Heart left ventricle (tissue), 16 donors: ENCODE data around the gene CNOT4. TPM values are rescaled to one million over a fixed set of nuclear protein-coding genes. Genes with fewer than 3 reads are reported as not detected.
"Not testable (repeated sequence)": the region's sequence is repeated elsewhere in the genome, so short reads cannot be mapped to it uniquely, and the experiment has no call there.

Source experiments
- ATAC-seq, 4 donors: fragments of 200-7000 bp; cut with Tn5 transposase; one replicate each; pipeline ENCODE4 v1.9.1; 2020 to 2022; ENCODE audit warnings: moderate library complexity in 4 of 4, mild to moderate bottlenecking in 3 of 4, moderate number of reproducible peaks in 1 of 4
- DNase-seq, 5 donors: peaks; one replicate each; pipeline ENCODE4 v3.0.0-alpha.2; 2020
- H3K27ac ChIP-seq, 12 donors: fragments of 200-600 bp; sonication (generic) in 4 of 12; one replicate each; pipeline versions ENCODE4 v1.5.0 to v1.8.0; 2016 to 2022; ENCODE audit warnings: mild to moderate bottlenecking in 2 of 12
- H3K27me3 ChIP-seq, 9 donors: fragments of 200-600 bp; sonication (generic) in 2 of 9; one replicate each; pipeline versions ENCODE4 v1.5.1 to v1.8.0; 2016 to 2022; ENCODE audit warnings: mild to moderate bottlenecking in 3 of 9
- H3K36me3 ChIP-seq, 9 donors: fragments of 200-600 bp; sonication (generic) in 2 of 9; one replicate each; pipeline versions ENCODE4 v1.5.0 to v1.8.0; 2018 to 2022; ENCODE audit warnings: mild to moderate bottlenecking in 2 of 9
- H3K4me1 ChIP-seq, 12 donors: fragments of 200-600 bp; sonication (generic) in 4 of 12; one replicate each; pipeline versions ENCODE4 v1.5.0 to v1.8.0; 2016 to 2022; ENCODE audit warnings: mild to moderate bottlenecking in 3 of 12
- H3K4me3 ChIP-seq, 12 donors: fragments of 200-600 bp; sonication (generic) in 4 of 12; one replicate each; pipeline versions ENCODE4 v1.5.0 to v1.8.0; 2017 to 2022; ENCODE audit warnings: mild to moderate bottlenecking in 9 of 12, moderate library complexity in 4 of 12
- H3K9me3 ChIP-seq, 12 donors: fragments of 200-600 bp; sonication (generic) in 4 of 12; one replicate each; pipeline versions ENCODE4 v1.5.0 to v1.8.0; 2016 to 2022; ENCODE audit warnings: mild to moderate bottlenecking in 1 of 12
- POLR2A ChIP-seq, 2 donors: fragments of 450-650 bp; IDR thresholded peaks; one replicate each; pipeline ENCODE4 v1.6.1; 2017; ENCODE audit warnings: antibody characterized with exemption in 2 of 2, mild to moderate bottlenecking in 2 of 2, moderate library complexity in 2 of 2
- WGBS, 4 donors: extraction: QIAGEN DNeasy Blood & Tissue Kit in 2 of 4; methylation state at CpG; one replicate each; pipeline versions ENCODE4 v1.1.5 to v1.1.7; 2013 to 2018; 5-methylcytosine and 5-hydroxymethylcytosine counted together
- intact Hi-C, 10 donors: fragments of 100-400 bp; cut with DNase I; formaldehyde crosslinking; loops; one replicate each; pipeline versions ENCODE4 v1.11.1 to v1.14.2; 2022
- polyA plus RNA-seq, 2 donors: library from polyadenylated mRNA; stranded (reverse); fragments of 200-250 nt; gene quantifications; one replicate each; pipeline ENCODE4 v1.2.3, GENCODE V29; 2013
- total RNA-seq, 9 donors: library from RNA; depleted of rRNA in 2 of 9; stranded (reverse); fragments of >200 nt in 2 of 9; fragmentation: NEBNext Ultra II Directional in 3 of 9; extraction: Animal tissue kit (Norgen Biotek cat#: 25700) in 3 of 9; gene quantifications; one replicate each; pipeline versions ENCODE4 v1.1.0 to v1.2.4, GENCODE V29; 2016 to 2023
- TF ChIP-seq, protein P1 (sequence below), 12 donors: fragments of 200-600 bp; sonication (generic) in 4 of 12; IDR thresholded peaks; one replicate each; pipeline versions ENCODE4 v1.5.0 to v1.8.0; 2018 to 2022; ENCODE audit warnings: antibody characterized with exemption in 12 of 12, mild to moderate bottlenecking in 5 of 12
- donor health status: ischemic (EF 13 %, LVEDD 7.1; RV severe dilation, severe dysfunction).
- donor health status: healthy with polysubstance abuse.
- donor health status: DM: no; HTN: yes; CAD: no.
- donor health status: DM: no; HTN: no; CAD: no.
- donor health status: ischemic (EF 25% LVEDD 6.9; RV normal size, moderate dysfunction).
- donor health status: ischemic (EF 25% LVEDD 5.7; RV mildly dilated, moderate dysfunction).
- donor health status: healthy.
- donor health status: DM: yes; HTN: yes; CAD: no.
- donor health status: ischemic (EF 35%, LVEDD 5.7; RV mildly dilated, moderate dysfunction).
- donor health status: nonischemic (EF 11% LVEDD 7.7; RV severe dilation, severe dysfunction).
- donor health status: DM: yes; HTN: yes; CAD: no.
- donor health status: PGD.
- donor health status: ischemic (EF 29% LVEDD 5.4; RV normal size, mild dysfunction).
- donor health status: nonischemic (EF 23%, LVEDD 6.1; RV moderate dilation, normal function).

The CNOT4 gene
- total and polyA plus RNA-seq, 11 donors = 7.9 to 29.2 (median 23.7) TPM

GRCh38 chr7:135447748-135448147 is 62.2 kb downstream of the CNOT4 start:
- Histone ChIP-seq H3K4me3 (no peak overlapping the region), H3K27me3 (no peaks in the 10 kb centered on the region), H3K9me3 (no peaks in the 10 kb centered on the region), H3K4me1 (peaks cover 0 to 24% (median 9%) of the 10 kb centered on the region in 12 donors), H3K27ac (no peak overlapping the region), H3K36me3 (peaks cover 0 to 7% (median 0%) of the 10 kb centered on the region in 9 donors)
- no peak for DNase-seq
- TF ChIP-seq, protein P1, sequence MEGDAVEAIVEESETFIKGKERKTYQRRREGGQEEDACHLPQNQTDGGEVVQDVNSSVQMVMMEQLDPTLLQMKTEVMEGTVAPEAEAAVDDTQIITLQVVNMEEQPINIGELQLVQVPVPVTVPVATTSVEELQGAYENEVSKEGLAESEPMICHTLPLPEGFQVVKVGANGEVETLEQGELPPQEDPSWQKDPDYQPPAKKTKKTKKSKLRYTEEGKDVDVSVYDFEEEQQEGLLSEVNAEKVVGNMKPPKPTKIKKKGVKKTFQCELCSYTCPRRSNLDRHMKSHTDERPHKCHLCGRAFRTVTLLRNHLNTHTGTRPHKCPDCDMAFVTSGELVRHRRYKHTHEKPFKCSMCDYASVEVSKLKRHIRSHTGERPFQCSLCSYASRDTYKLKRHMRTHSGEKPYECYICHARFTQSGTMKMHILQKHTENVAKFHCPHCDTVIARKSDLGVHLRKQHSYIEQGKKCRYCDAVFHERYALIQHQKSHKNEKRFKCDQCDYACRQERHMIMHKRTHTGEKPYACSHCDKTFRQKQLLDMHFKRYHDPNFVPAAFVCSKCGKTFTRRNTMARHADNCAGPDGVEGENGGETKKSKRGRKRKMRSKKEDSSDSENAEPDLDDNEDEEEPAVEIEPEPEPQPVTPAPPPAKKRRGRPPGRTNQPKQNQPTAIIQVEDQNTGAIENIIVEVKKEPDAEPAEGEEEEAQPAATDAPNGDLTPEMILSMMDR (IDR thresholded peaks at IDR 0.05) = no peak
- no peak for TF ChIP-seq POLR2A (IDR thresholded peaks at IDR 0.05)
- WGBS, 4 donors = 51 to 64% (median 57%) methylated on average over 3 of the region's 3 CpGs
- intact Hi-C loops = no loop called here
- ATAC-seq = peak in 3 of 4 donors; percentile 28 to 38 (median 36)

- H3K9me3 ChIP-seq = no peaks in the 10 kb centered on the region
- no peak for TF ChIP-seq POLR2A (IDR thresholded peaks at IDR 0.05)
- TF ChIP-seq, protein P1 (IDR thresholded peaks at IDR 0.05) = no peak
- H3K27me3 ChIP-seq = no peaks in the 10 kb centered on the region
- ATAC-seq = no peak
- H3K4me3 ChIP-seq = no peak overlapping the region
- peaks cover 0 to 7% (median 0%) of the 10 kb centered on the region in 9 donors for H3K36me3 ChIP-seq
- peaks cover 0 to 24% (median 11%) of the 10 kb centered on the region in 12 donors for H3K4me1 ChIP-seq
- no peak overlapping the region for H3K27ac ChIP-seq
- no peak for DNase-seq
- intact Hi-C loops = no loop called here
Measured at GRCh38 chr7:135445690-135446089, 64.2 kb downstream of the CNOT4 start.

DNA sequence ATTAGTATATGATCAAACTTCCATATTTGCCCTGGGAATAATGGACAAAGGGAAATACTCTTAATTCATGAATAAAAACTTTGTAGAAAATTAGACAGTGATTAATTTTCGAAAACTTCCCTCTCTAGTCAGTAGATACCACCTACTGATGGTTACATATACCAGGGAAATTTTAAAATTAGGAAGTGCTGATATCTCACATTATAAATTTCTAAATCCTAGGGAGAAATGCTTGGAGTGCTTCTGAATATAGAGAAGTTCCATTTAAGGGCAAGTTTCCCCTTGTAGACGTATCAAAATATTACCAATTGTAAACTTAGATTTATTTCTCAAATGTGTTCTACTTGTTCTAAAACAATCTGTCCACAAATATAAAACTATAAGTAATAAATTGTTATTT is 64.6 kb downstream of the CNOT4 start:
- H3K9me3 ChIP-seq, intact Hi-C loops, H3K27ac ChIP-seq, H3K27me3 ChIP-seq, DNase-seq, H3K4me3 ChIP-seq, H3K36me3 ChIP-seq, ATAC-seq: not testable (repeated sequence)
- 93 to 95% (median 94%) methylated on average over 2 of the region's 2 CpGs for WGBS, 4 donors
- peaks cover 0 to 24% (median 11%) of the 10 kb centered on the region in 12 donors for H3K4me1 ChIP-seq

GRCh38 chr7:135441791-135442190 is 68.1 kb downstream of the CNOT4 start:
- Histone ChIP-seq H3K4me1 (peaks cover 0 to 13% (median 0%) of the 10 kb centered on the region in 12 donors), H3K27me3 (no peaks in the 10 kb centered on the region), H3K9me3 (no peaks in the 10 kb centered on the region), H3K4me3 (no peak overlapping the region), H3K27ac (no peak overlapping the region), H3K36me3 (peaks cover 0 to 20% (median 14%) of the 10 kb centered on the region in 9 donors)
- TF ChIP-seq POLR2A (IDR thresholded peaks at IDR 0.05) = no peak
- TF ChIP-seq, protein P1 (IDR thresholded peaks at IDR 0.05) = no peak
- intact Hi-C loops = no loop called here
- DNase-seq (no peak), ATAC-seq (peak in 2 of 4 donors; percentile 46 to 56)

GRCh38 chr7:135434047-135434446 is 75.9 kb downstream of the CNOT4 start:
- H3K36me3 ChIP-seq = peaks cover 0 to 41% (median 20%) of the 10 kb centered on the region in 9 donors
- ATAC-seq (no peak), DNase-seq (no peak)
- 90 to 98% (median 94%) methylated on average over 4 of the region's 4 CpGs for WGBS, 4 donors
- no peak overlapping the region for H3K27ac ChIP-seq
- H3K4me3 ChIP-seq = no peak overlapping the region
- no peak for TF ChIP-seq POLR2A (IDR thresholded peaks at IDR 0.05)
- TF ChIP-seq, protein P1 (IDR thresholded peaks at IDR 0.05) = no peak
- peaks cover 0 to 14% (median 0%) of the 10 kb centered on the region in 12 donors for H3K9me3 ChIP-seq
- peaks cover 0 to 21% (median 0%) of the 10 kb centered on the region in 12 donors for H3K4me1 ChIP-seq
- H3K27me3 ChIP-seq = no peaks in the 10 kb centered on the region
- intact Hi-C loops = no loop called here
